Measurements from ENCODE around the gene ID3. TPM values are rescaled to one million over a fixed set of nuclear protein-coding genes. Genes with fewer than 3 reads are reported as not detected.
A peak's percentile ranks its signal among the peaks of the same experiment; 100 is the strongest.

The ID3 gene
- total RNA-seq, 1 donor from 2014 or later, result 91.4 TPM

GRCh38 chr1:23554127-23554480 lies 5.2 kb downstream of the ID3 start:
- Mint-ChIP-seq H3K9me3 (ENCODE audit: unreplicated experiment) (no peaks in the 10 kb centered on the region), H3K27ac (ENCODE audit: unreplicated experiment) (peak overlapping the region; percentile 86), H3K36me3 (ENCODE audit: low read depth, unreplicated experiment) (peaks cover 4% of the 10 kb centered on the region), H3K27me3 (ENCODE audit: low read depth, unreplicated experiment) (peaks cover 10% of the 10 kb centered on the region), H3K4me1 (ENCODE audit: low read depth, unreplicated experiment) (peaks cover 26% of the 10 kb centered on the region), H3K4me3 (ENCODE audit: unreplicated experiment) (peak overlapping the region; percentile 82)
- H4K20me1 ChIP-seq (ENCODE audit: insufficient read depth, low read length), result peaks cover 31% of the 10 kb centered on the region
- no peaks in the 10 kb centered on the region for H3K36me3 ChIP-seq (ENCODE audit: insufficient read depth, low read length)
- H3K4me2 ChIP-seq (ENCODE audit: low read length), result peak overlapping the region; percentile 89
- peak overlapping the region; percentile 43 for H3K4me3 ChIP-seq (ENCODE audit: insufficient read depth, low read depth, low read length)
- FAIRE-seq (no peak), DNase-seq (ENCODE audit: low read depth) (no peak)
- peak overlapping the region; percentile 79 for H3K9ac ChIP-seq (ENCODE audit: low read length)
- H3K4me1 ChIP-seq (ENCODE audit: insufficient read depth, low read length), result peaks cover 34% of the 10 kb centered on the region
- no peaks in the 10 kb centered on the region for H3K9me3 ChIP-seq (ENCODE audit: insufficient read depth, low read depth, low read length)
- H3K79me2 ChIP-seq (ENCODE audit: insufficient read depth, low read length), result peaks cover 24% of the 10 kb centered on the region
- TF ChIP-seq EZH2 (IDR thresholded peaks at IDR 0.05; ENCODE audit: insufficient read depth, low read length) (no peak), CTCF (IDR thresholded peaks at IDR 0.05; ENCODE audit: insufficient read depth, low read depth, low read length) (no peak)
- peak overlapping the region; percentile 72 for H2AFZ ChIP-seq (ENCODE audit: low read depth, low read length)
- peak overlapping the region; percentile 74 for H3K27ac ChIP-seq (ENCODE audit: low read depth, low read length)
- no peaks in the 10 kb centered on the region for H3K27me3 ChIP-seq (ENCODE audit: insufficient read depth, low read length)

GRCh38 chr1:23553231-23554126 lies 5.8 kb downstream of the ID3 start:
- Mint-ChIP-seq H3K9me3 (ENCODE audit: unreplicated experiment) (no peaks in the 10 kb centered on the region), H3K4me1 (ENCODE audit: low read depth, unreplicated experiment) (peaks cover 26% of the 10 kb centered on the region), H3K36me3 (ENCODE audit: low read depth, unreplicated experiment) (peaks cover 4% of the 10 kb centered on the region), H3K27me3 (ENCODE audit: low read depth, unreplicated experiment) (peaks cover 10% of the 10 kb centered on the region), H3K27ac (ENCODE audit: unreplicated experiment) (peak overlapping the region; percentile 86), H3K4me3 (ENCODE audit: unreplicated experiment) (peak overlapping the region; percentile 82)
- Histone ChIP-seq H3K36me3 (ENCODE audit: insufficient read depth, low read length) (no peaks in the 10 kb centered on the region), H4K20me1 (ENCODE audit: insufficient read depth, low read length) (peaks cover 25% of the 10 kb centered on the region), H3K27ac (ENCODE audit: low read depth, low read length) (peak overlapping the region; percentile 74), H3K4me1 (ENCODE audit: insufficient read depth, low read length) (peaks cover 38% of the 10 kb centered on the region), H2AFZ (ENCODE audit: low read depth, low read length) (no peak overlapping the region), H3K9me3 (ENCODE audit: insufficient read depth, low read depth, low read length) (no peaks in the 10 kb centered on the region), H3K4me2 (ENCODE audit: low read length) (peak overlapping the region; percentile 89), H3K79me2 (ENCODE audit: insufficient read depth, low read length) (peaks cover 18% of the 10 kb centered on the region), H3K27me3 (ENCODE audit: insufficient read depth, low read length) (no peaks in the 10 kb centered on the region), H3K9ac (ENCODE audit: low read length) (peak overlapping the region; percentile 79), H3K4me3 (ENCODE audit: insufficient read depth, low read depth, low read length) (no peak overlapping the region)
- TF ChIP-seq EZH2 (IDR thresholded peaks at IDR 0.05; ENCODE audit: insufficient read depth, low read length), result no peak
- no peak for TF ChIP-seq CTCF (IDR thresholded peaks at IDR 0.05; ENCODE audit: insufficient read depth, low read depth, low read length)
- DNase-seq (ENCODE audit: low read depth) (no peak), FAIRE-seq (no peak)

DNA sequence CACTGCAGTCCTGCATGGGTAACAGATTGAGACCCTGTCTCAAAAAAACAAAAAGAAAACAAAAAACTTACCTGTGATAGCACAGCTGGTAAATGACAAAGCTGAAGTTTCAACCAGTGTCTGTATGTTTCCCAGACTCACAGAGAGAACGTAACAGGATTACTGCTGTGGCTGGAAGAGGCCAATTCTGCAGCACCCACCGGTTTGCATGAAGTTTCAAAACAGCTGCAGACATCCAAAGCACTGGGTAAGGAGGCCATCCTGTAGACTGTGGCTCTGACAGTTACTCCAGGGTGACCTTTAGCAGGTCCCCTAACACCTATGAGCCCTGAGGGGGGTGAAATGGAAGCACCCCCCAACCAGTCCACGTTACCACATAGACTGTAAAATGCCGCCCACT lies 7.5 kb downstream of the ID3 start:
- Histone ChIP-seq H3K4me3 (ENCODE audit: insufficient read depth, low read depth, low read length) (no peak overlapping the region), H3K9me3 (ENCODE audit: insufficient read depth, low read depth, low read length) (no peaks in the 10 kb centered on the region), H3K79me2 (ENCODE audit: insufficient read depth, low read length) (peaks cover 2% of the 10 kb centered on the region), H3K36me3 (ENCODE audit: insufficient read depth, low read length) (no peaks in the 10 kb centered on the region), H2AFZ (ENCODE audit: low read depth, low read length) (no peak overlapping the region), H3K4me2 (ENCODE audit: low read length) (no peak overlapping the region), H3K4me1 (ENCODE audit: insufficient read depth, low read length) (peaks cover 32% of the 10 kb centered on the region), H3K27me3 (ENCODE audit: insufficient read depth, low read length) (no peaks in the 10 kb centered on the region), H3K9ac (ENCODE audit: low read length) (no peak overlapping the region), H3K27ac (ENCODE audit: low read depth, low read length) (no peak overlapping the region), H4K20me1 (ENCODE audit: insufficient read depth, low read length) (peaks cover 9% of the 10 kb centered on the region)
- Mint-ChIP-seq H3K9me3 (ENCODE audit: unreplicated experiment) (no peaks in the 10 kb centered on the region), H3K27ac (ENCODE audit: unreplicated experiment) (no peak overlapping the region), H3K4me1 (ENCODE audit: low read depth, unreplicated experiment) (peaks cover 23% of the 10 kb centered on the region), H3K4me3 (ENCODE audit: unreplicated experiment) (no peak overlapping the region), H3K36me3 (ENCODE audit: low read depth, unreplicated experiment) (peaks cover 1% of the 10 kb centered on the region), H3K27me3 (ENCODE audit: low read depth, unreplicated experiment) (peaks cover 10% of the 10 kb centered on the region)
- DNase-seq (ENCODE audit: low read depth) (no peak), FAIRE-seq (no peak)
- TF ChIP-seq CTCF (IDR thresholded peaks at IDR 0.05; ENCODE audit: insufficient read depth, low read depth, low read length), result no peak
- no peak for TF ChIP-seq EZH2 (IDR thresholded peaks at IDR 0.05; ENCODE audit: insufficient read depth, low read length)

All from astrocyte (in vitro differentiated cells and primary cell).